ENCODE data around the gene TSFM.

- no peak for TF ChIP-seq CTCF (IDR thresholded peaks at IDR 0.05; ENCODE audit: low read length)
- TF ChIP-seq EZH2phosphoT487 (IDR thresholded peaks at IDR 0.05; ENCODE audit: low read length), result no peak
- TF ChIP-seq EZH2 (optimal IDR thresholded peaks at IDR 0.05; ENCODE audit: low read depth, low read length), result no peak
These were observed 45.7 kb upstream of the TSFM start for GRCh38 chr12:57736741-57737466.

All from MM.1S (cell line).